ENCODE measurements around the gene SPANXA2.
"Not testable (repeated sequence)": the region's sequence is repeated elsewhere in the genome, so short reads cannot be mapped to it uniquely, and the experiment has no call there.

SPANXA2 gene

GRCh38 chrX:141589408-141589807 lies at the start of gene SPANXA2:
SPANXA2 (plus strand) TSS chrX:141589708; CDS start chrX:141589768, 60 bp downstream.
- DNase-seq (ENCODE audit: low read depth, low spot score) = not testable (repeated sequence)

GRCh38 chrX:141542551-141542950 lies 47.0 kb upstream of the SPANXA2 start:
- DNase-seq (ENCODE audit: low read depth, low spot score) = not testable (repeated sequence)

GRCh38 chrX:141584638-141585037 lies 4.9 kb upstream of the SPANXA2 start, which contains the start of gene SPANXA1:
SPANXA1 (minus strand) TSS chrX:141584738; CDS start chrX:141584678, 60 bp downstream.
- DNase-seq (ENCODE audit: low read depth, low spot score) = not testable (repeated sequence)

GRCh38 chrX:141609111-141609510 lies 19.6 kb downstream of the SPANXA2 start:
- no peak for DNase-seq (ENCODE audit: low read depth, low spot score)

- DNase-seq (ENCODE audit: low read depth, low spot score) = no peak
These were observed 29.8 kb downstream of the SPANXA2 start for GRCh38 chrX:141619336-141619735.

GRCh38 chrX:141632124-141632523 lies 42.6 kb downstream of the SPANXA2 start:
- DNase-seq (ENCODE audit: low read depth, low spot score) = no peak

GRCh38 chrX:141638550-141638949 lies 49.0 kb downstream of the SPANXA2 start:
- no peak for DNase-seq (ENCODE audit: low read depth, low spot score)

Data from iPS DF 19.7 (cell line).